Measurements from ENCODE around the gene ADAMTS9.

The ADAMTS9 gene

GRCh38 chr3:64668582-64669510, 19.0 kb downstream of the ADAMTS9 start:
- Mint-ChIP-seq H3K4me3 (no peak overlapping the region), H3K4me1 (no peaks in the 10 kb centered on the region), H3K27me3 (no peaks in the 10 kb centered on the region), H3K27ac (no peak overlapping the region), H3K9me3 (no peaks in the 10 kb centered on the region)
- ATAC-seq (no peak), DNase-seq (no peak)

- no peak for ATAC-seq
- Mint-ChIP-seq H3K4me1 (no peaks in the 10 kb centered on the region), H3K9me3 (no peaks in the 10 kb centered on the region), H3K27ac (no peak overlapping the region), H3K4me3 (no peak overlapping the region), H3K27me3 (no peaks in the 10 kb centered on the region)
- DNase-seq = no peak
These were observed 19.8 kb downstream of the ADAMTS9 start for GRCh38 chr3:64667887-64668581.

- Mint-ChIP-seq H3K9me3 (peaks cover 0 to 2% of the 10 kb centered on the region in 2 donors), H3K27me3 (no peaks in the 10 kb centered on the region), H3K27ac (no peak overlapping the region), H3K4me3 (no peak overlapping the region), H3K4me1 (no peaks in the 10 kb centered on the region)
- no peak for ATAC-seq
- no peak for DNase-seq
These were observed 20.7 kb downstream of the ADAMTS9 start for GRCh38 chr3:64667138-64667537.

- DNase-seq (no peak), ATAC-seq (no peak)
- Mint-ChIP-seq H3K9me3 (peaks cover 0 to 8% of the 10 kb centered on the region in 2 donors), H3K4me1 (no peaks in the 10 kb centered on the region), H3K4me3 (no peak overlapping the region), H3K27me3 (no peaks in the 10 kb centered on the region), H3K27ac (no peak overlapping the region)
These were observed 21.6 kb downstream of the ADAMTS9 start for GRCh38 chr3:64666171-64666588.

- no peak overlapping the region for H3K4me3 Mint-ChIP-seq
- H3K9me3 Mint-ChIP-seq = peaks cover 5 to 8% of the 10 kb centered on the region in 2 donors
- no peaks in the 10 kb centered on the region for H3K27me3 Mint-ChIP-seq
- ATAC-seq = no peak
- no peak overlapping the region for H3K27ac Mint-ChIP-seq
- DNase-seq = no peak
- no peaks in the 10 kb centered on the region for H3K4me1 Mint-ChIP-seq
These were observed 23.4 kb downstream of the ADAMTS9 start for GRCh38 chr3:64664397-64664796.

- DNase-seq (no peak), ATAC-seq (no peak)
- Mint-ChIP-seq H3K4me1 (no peaks in the 10 kb centered on the region), H3K4me3 (no peak overlapping the region), H3K27ac (no peak overlapping the region), H3K9me3 (peaks cover 5 to 8% of the 10 kb centered on the region in 2 donors), H3K27me3 (no peaks in the 10 kb centered on the region)
These were observed 28.2 kb downstream of the ADAMTS9 start for GRCh38 chr3:64659617-64659978.

GRCh38 chr3:64658001-64658400, 29.8 kb downstream of the ADAMTS9 start:
- no peak for ATAC-seq
- Mint-ChIP-seq H3K4me3 (no peak overlapping the region), H3K9me3 (peaks cover 5 to 8% of the 10 kb centered on the region in 2 donors), H3K4me1 (no peaks in the 10 kb centered on the region), H3K27ac (no peak overlapping the region), H3K27me3 (no peaks in the 10 kb centered on the region)
- no peak for DNase-seq

- H3K9me3 Mint-ChIP-seq = peaks cover under 1 to 5% of the 10 kb centered on the region in 2 donors
- H3K4me1 Mint-ChIP-seq = no peaks in the 10 kb centered on the region
- H3K4me3 Mint-ChIP-seq = no peak overlapping the region
- no peak for DNase-seq
- ATAC-seq = no peak
- no peak overlapping the region for H3K27ac Mint-ChIP-seq
- no peaks in the 10 kb centered on the region for H3K27me3 Mint-ChIP-seq
These were observed 31.3 kb downstream of the ADAMTS9 start for GRCh38 chr3:64656544-64656943.

GRCh38 chr3:64655160-64655559, 32.6 kb downstream of the ADAMTS9 start:
- H3K4me1 Mint-ChIP-seq = no peaks in the 10 kb centered on the region
- ATAC-seq = no peak
- H3K9me3 Mint-ChIP-seq = peaks cover 0 to 7% of the 10 kb centered on the region in 2 donors
- H3K4me3 Mint-ChIP-seq = no peak overlapping the region
- no peaks in the 10 kb centered on the region for H3K27me3 Mint-ChIP-seq
- no peak overlapping the region for H3K27ac Mint-ChIP-seq
- DNase-seq = no peak

- ATAC-seq = no peak
- Mint-ChIP-seq H3K9me3 (peaks cover 0 to 10% of the 10 kb centered on the region in 2 donors), H3K27me3 (no peaks in the 10 kb centered on the region), H3K4me1 (no peaks in the 10 kb centered on the region), H3K4me3 (no peak overlapping the region), H3K27ac (no peak overlapping the region)
- DNase-seq = no peak
These were observed 33.8 kb downstream of the ADAMTS9 start for GRCh38 chr3:64654013-64654412.

GRCh38 chr3:64653101-64653500, 34.7 kb downstream of the ADAMTS9 start:
- DNase-seq (no peak), ATAC-seq (no peak)
- Mint-ChIP-seq H3K4me1 (no peaks in the 10 kb centered on the region), H3K27ac (no peak overlapping the region), H3K9me3 (peaks cover 0 to 10% of the 10 kb centered on the region in 2 donors), H3K4me3 (no peak overlapping the region), H3K27me3 (no peaks in the 10 kb centered on the region)

- H3K27me3 Mint-ChIP-seq = no peaks in the 10 kb centered on the region
- H3K4me1 Mint-ChIP-seq = no peaks in the 10 kb centered on the region
- ATAC-seq (no peak), DNase-seq (no peak)
- H3K27ac Mint-ChIP-seq = no peak overlapping the region
- H3K9me3 Mint-ChIP-seq = peaks cover 0 to 10% of the 10 kb centered on the region in 2 donors
- H3K4me3 Mint-ChIP-seq = no peak overlapping the region
These were observed 36.0 kb downstream of the ADAMTS9 start for GRCh38 chr3:64651741-64652241.

GRCh38 chr3:64651303-64651702, 36.5 kb downstream of the ADAMTS9 start:
- Mint-ChIP-seq H3K27me3 (no peaks in the 10 kb centered on the region), H3K27ac (no peak overlapping the region)

GRCh38 chr3:64650715-64651114, 37.1 kb downstream of the ADAMTS9 start:
- Mint-ChIP-seq H3K27me3 (no peaks in the 10 kb centered on the region), H3K27ac (no peak overlapping the region), H3K9me3 (peaks cover 0 to 10% of the 10 kb centered on the region in 2 donors), H3K4me3 (no peak overlapping the region), H3K4me1 (no peaks in the 10 kb centered on the region)
- no peak for DNase-seq
- no peak for ATAC-seq

More at GRCh38 chr3:64651303-64651702, 36.5 kb downstream of the ADAMTS9 start:
- no peak overlapping the region for H3K4me3 Mint-ChIP-seq
- no peaks in the 10 kb centered on the region for H3K4me1 Mint-ChIP-seq
- peaks cover 0 to 10% of the 10 kb centered on the region in 2 donors for H3K9me3 Mint-ChIP-seq
- ATAC-seq (no peak), DNase-seq (no peak)

GRCh38 chr3:64650096-64650622, 37.6 kb downstream of the ADAMTS9 start:
- no peaks in the 10 kb centered on the region for H3K27me3 Mint-ChIP-seq
- no peak overlapping the region for H3K4me3 Mint-ChIP-seq
- H3K9me3 Mint-ChIP-seq = peaks cover 0 to 10% of the 10 kb centered on the region in 2 donors
- no peak overlapping the region for H3K27ac Mint-ChIP-seq
- DNase-seq (no peak), ATAC-seq (no peak)
- H3K4me1 Mint-ChIP-seq = no peaks in the 10 kb centered on the region

All from stimulated activated naive CD8-positive, alpha-beta T cell treated with anti-CD3 and anti-CD28 coated beads, Interleukin-15, amount 100 ng/mL, for 72 hours (primary cell).